ENCODE results near the gene IQCK. TPM values are rescaled to one million over a fixed set of nuclear protein-coding genes. Genes with fewer than 3 reads are reported as not detected.

The IQCK gene
- total and polyA plus RNA-seq, 2 donors (not counting 3 experiments of a cell fraction or from before 2014, with no cell fraction given), result 17.2 to 18.1 TPM

- dilution Hi-C loops (cut with MboI; ENCODE audit: extremely low pct_ligation_motif_present, low sequenced_read_pairs), result no loop called here
- Histone ChIP-seq H3K4me2 (ENCODE audit: insufficient read depth, low read length) (no peak overlapping the region), H3K9me1 (replicated peaks; ENCODE audit: control insufficient read depth, extremely low read depth, insufficient read depth, low read length) (no peaks in the 10 kb centered on the region), H3K79me2 (ENCODE audit: control insufficient read depth, insufficient read depth, low read length) (no peaks in the 10 kb centered on the region), H3K9ac (replicated peaks; ENCODE audit: extremely low read depth, insufficient read depth, low read length) (no peak overlapping the region), H3K4me3 (replicated peaks in 1 of 3; ENCODE audit: insufficient read depth in 1 of 3, low read depth in 1 of 3, low read length in 3 of 3) (no peak overlapping the region), H3K27me3 (ENCODE audit: control insufficient read depth in 2 of 2, insufficient read depth in 2 of 2, low read length in 2 of 2) (no peaks in the 10 kb centered on the region), H3K36me3 (ENCODE audit: control insufficient read depth in 2 of 2, extremely low read depth in 1 of 2, insufficient read depth in 2 of 2, low read length in 2 of 2) (no peaks in the 10 kb centered on the region), H4K20me1 (replicated peaks; ENCODE audit: control insufficient read depth, extremely low read depth, insufficient read depth, low read length) (no peaks in the 10 kb centered on the region), H3K4me1 (ENCODE audit: control insufficient read depth, extremely low read depth, insufficient read depth, low read length) (no peaks in the 10 kb centered on the region), H2AFZ (ENCODE audit: low read depth, low read length) (no peak overlapping the region), H3K9me3 (replicated peaks; ENCODE audit: control insufficient read depth, insufficient read depth, low read length) (no peaks in the 10 kb centered on the region), H3K27ac (ENCODE audit: insufficient read depth, low read depth, low read length) (no peak overlapping the region)
- FAIRE-seq (no peak), DNase-seq (ENCODE audit: low read depth, low spot score) (no peak)
- ChIA-PET POLR2A (no interaction called here), CTCF (interaction anchor here (1.6 kb wide), 1 partner anchor 70 kb away, joined by 4 read pairs; no protein-coding TSS in a partner anchor)
- intact Hi-C loops (cut with micrococcal nuclease), result no loop called here
- no TSS peak for BruUV-seq (replicated peaks)
- TF ChIP-seq JUN (IDR thresholded peaks at IDR 0.05; ENCODE audit: borderline replicate concordance, insufficient read depth, insufficient read length, low read depth) (no peak), EZH2 (IDR thresholded peaks at IDR 0.05; ENCODE audit: borderline replicate concordance, low read depth, low read length, severe bottlenecking) (no peak), MYC (IDR thresholded peaks at IDR 0.05; ENCODE audit: low read depth, low read length) (no peak), GATA2 (IDR thresholded peaks at IDR 0.05; ENCODE audit: insufficient read depth, insufficient read length, low read depth, low read length) (no peak), FOS (IDR thresholded peaks at IDR 0.05; ENCODE audit: borderline replicate concordance, insufficient read depth, low read length) (no peak), POLR2A (IDR thresholded peaks at IDR 0.05; ENCODE audit: low read depth, low read length) (no peak), MAX (IDR thresholded peaks at IDR 0.05; ENCODE audit: insufficient read depth, insufficient read length) (no peak), POLR2AphosphoS5 (IDR thresholded peaks at IDR 0.05; ENCODE audit: insufficient read depth, low read depth, low read length) (no peak)
- TF ChIP-seq, protein P1, sequence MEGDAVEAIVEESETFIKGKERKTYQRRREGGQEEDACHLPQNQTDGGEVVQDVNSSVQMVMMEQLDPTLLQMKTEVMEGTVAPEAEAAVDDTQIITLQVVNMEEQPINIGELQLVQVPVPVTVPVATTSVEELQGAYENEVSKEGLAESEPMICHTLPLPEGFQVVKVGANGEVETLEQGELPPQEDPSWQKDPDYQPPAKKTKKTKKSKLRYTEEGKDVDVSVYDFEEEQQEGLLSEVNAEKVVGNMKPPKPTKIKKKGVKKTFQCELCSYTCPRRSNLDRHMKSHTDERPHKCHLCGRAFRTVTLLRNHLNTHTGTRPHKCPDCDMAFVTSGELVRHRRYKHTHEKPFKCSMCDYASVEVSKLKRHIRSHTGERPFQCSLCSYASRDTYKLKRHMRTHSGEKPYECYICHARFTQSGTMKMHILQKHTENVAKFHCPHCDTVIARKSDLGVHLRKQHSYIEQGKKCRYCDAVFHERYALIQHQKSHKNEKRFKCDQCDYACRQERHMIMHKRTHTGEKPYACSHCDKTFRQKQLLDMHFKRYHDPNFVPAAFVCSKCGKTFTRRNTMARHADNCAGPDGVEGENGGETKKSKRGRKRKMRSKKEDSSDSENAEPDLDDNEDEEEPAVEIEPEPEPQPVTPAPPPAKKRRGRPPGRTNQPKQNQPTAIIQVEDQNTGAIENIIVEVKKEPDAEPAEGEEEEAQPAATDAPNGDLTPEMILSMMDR (IDR thresholded peaks at IDR 0.05; ENCODE audit: extremely low read depth in 1 of 2, insufficient read depth in 1 of 2, low read depth in 1 of 2, low read length in 2 of 2), result no peak
Measured at GRCh38 chr16:19837331-19837980, 119.4 kb downstream of the IQCK start.

Measured in endothelial cell of umbilical vein (primary cell).